Activated T-cell treated with anti-CD3 and anti-CD28 coated beads, Interleukin-2, amount 50 U/mL, for 4 hours (primary cell): ENCODE data around the gene IST1. TPM values are rescaled to one million over a fixed set of nuclear protein-coding genes. Genes with fewer than 3 reads are reported as not detected.

ENCODE experiments used
- ATAC-seq, 2 donors: fragments of 200-7000 bp; cut with Tn5 transposase; one replicate each; pipeline ENCODE4 v1.10.0; 2021
- DNase-seq: peaks from one replicate; pipeline ENCODE4 v3.0.0-alpha.2; 2020
- H3K27me3 Mint-ChIP-seq: one replicate; pipeline ENCODE4 v1.8.0; 2021; ENCODE audit warnings: low read depth, mixed read lengths
- H3K36me3 Mint-ChIP-seq: one replicate; pipeline ENCODE4 v1.8.0; 2022; ENCODE audit warnings: mixed read lengths; ENCODE audit not compliant: insufficient read depth
- H3K4me1 Mint-ChIP-seq: one replicate; pipeline ENCODE4 v1.8.0; 2021; ENCODE audit warnings: low read depth, mixed read lengths
- H3K4me3 Mint-ChIP-seq: one replicate; pipeline ENCODE4 v1.8.0; 2021; ENCODE audit warnings: mild to moderate bottlenecking, moderate library complexity, mixed read lengths
- H3K9me3 Mint-ChIP-seq: one replicate; pipeline ENCODE4 v1.8.0; 2021; ENCODE audit warnings: mixed read lengths
- total RNA-seq, 3 donors: library from RNA; stranded (reverse); gene quantifications; one replicate each; pipeline ENCODE4 v1.2.1, GENCODE V29; 2021

Gene IST1
- total RNA-seq, 3 donors from 2014 or later = 149 to 176 (median 158) TPM

DNA sequence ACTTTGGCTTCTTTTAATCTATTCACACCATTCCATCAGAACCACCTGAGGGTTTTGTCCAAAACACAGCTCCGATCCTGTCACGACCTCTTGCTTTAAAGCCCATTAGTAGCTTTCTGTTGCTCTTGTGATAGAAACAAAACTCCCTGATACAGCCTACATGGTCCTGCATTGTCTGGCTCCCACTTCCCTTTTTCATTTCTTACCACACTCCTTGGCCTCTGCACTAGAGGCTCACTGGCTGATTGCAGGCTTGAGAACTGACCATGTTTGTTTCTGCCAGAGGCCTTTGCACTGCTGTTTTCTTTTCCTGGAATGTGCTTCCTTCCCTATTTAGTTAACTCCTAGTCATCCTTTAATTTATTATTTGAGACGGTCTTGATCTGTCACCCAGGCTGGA, 23.7 kb downstream of the IST1 start:
- ATAC-seq (no peak), DNase-seq (no peak)
- Mint-ChIP-seq H3K36me3 (peaks cover 71% of the 10 kb centered on the region), H3K27me3 (no peaks in the 10 kb centered on the region), H3K9me3 (no peaks in the 10 kb centered on the region), H3K4me1 (peaks cover 37% of the 10 kb centered on the region), H3K4me3 (no peak overlapping the region)

DNA sequence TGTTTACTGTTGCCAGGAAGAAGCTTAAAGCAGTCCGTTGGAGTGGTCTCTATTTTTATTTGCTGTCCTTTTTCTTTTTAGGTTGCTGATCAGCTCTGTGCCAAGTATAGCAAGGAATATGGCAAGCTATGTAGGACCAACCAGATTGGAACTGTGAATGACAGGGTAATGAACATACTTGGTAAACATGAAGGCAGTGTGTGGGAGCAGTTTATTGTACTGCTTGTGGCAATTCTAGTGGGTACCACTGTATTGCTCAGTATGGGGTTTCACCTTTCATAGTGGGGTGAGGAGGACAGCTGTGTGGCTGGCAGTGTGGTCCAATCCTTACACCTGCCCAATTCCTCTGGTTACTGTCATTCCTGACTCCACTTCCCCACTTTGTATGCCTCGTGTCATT, 25.3 kb downstream of the IST1 start:
- no peak for DNase-seq
- H3K9me3 Mint-ChIP-seq = no peaks in the 10 kb centered on the region
- peaks cover 21% of the 10 kb centered on the region for H3K4me1 Mint-ChIP-seq
- no peaks in the 10 kb centered on the region for H3K27me3 Mint-ChIP-seq
- peaks cover 66% of the 10 kb centered on the region for H3K36me3 Mint-ChIP-seq
- H3K4me3 Mint-ChIP-seq = no peak overlapping the region
- ATAC-seq = no peak

- Mint-ChIP-seq H3K4me1 (peaks cover 8% of the 10 kb centered on the region), H3K27me3 (no peaks in the 10 kb centered on the region), H3K9me3 (no peaks in the 10 kb centered on the region), H3K4me3 (no peak overlapping the region), H3K36me3 (peaks cover 56% of the 10 kb centered on the region)
- no peak for DNase-seq
- no peak for ATAC-seq
Measured at GRCh38 chr16:71923941-71924690, 28.8 kb downstream of the IST1 start.

GRCh38 chr16:71924710-71925109, 29.4 kb downstream of the IST1 start:
- Mint-ChIP-seq H3K9me3 (no peaks in the 10 kb centered on the region), H3K36me3 (peaks cover 50% of the 10 kb centered on the region)

DNA sequence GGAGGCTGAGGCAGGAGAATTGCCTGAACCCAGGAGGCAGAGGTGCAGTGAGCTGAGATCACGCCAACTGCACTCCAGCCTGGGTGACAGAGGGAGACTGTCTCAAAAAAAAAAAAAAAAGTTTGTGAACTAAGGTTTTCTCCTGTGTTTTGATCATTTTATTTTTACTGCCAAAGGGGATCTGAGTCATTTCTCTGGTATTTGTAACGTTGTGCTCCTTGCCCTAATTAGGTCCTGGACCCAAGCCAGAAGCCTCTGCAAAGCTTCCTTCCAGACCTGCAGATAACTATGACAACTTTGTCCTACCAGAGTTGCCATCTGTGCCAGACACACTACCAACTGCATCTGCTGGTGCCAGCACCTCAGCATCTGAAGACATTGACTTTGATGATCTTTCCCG, 32.1 kb downstream of the IST1 start:
- Mint-ChIP-seq H3K4me1 (peaks cover 12% of the 10 kb centered on the region), H3K9me3 (no peaks in the 10 kb centered on the region), H3K36me3 (peaks cover 39% of the 10 kb centered on the region), H3K4me3 (no peak overlapping the region), H3K27me3 (no peaks in the 10 kb centered on the region)
- no peak for ATAC-seq
- no peak for DNase-seq

More at GRCh38 chr16:71924710-71925109, 29.4 kb downstream of the IST1 start:
- no peak for ATAC-seq
- Mint-ChIP-seq H3K27me3 (no peaks in the 10 kb centered on the region), H3K4me3 (no peak overlapping the region), H3K4me1 (peaks cover 8% of the 10 kb centered on the region)
- no peak for DNase-seq

DNA sequence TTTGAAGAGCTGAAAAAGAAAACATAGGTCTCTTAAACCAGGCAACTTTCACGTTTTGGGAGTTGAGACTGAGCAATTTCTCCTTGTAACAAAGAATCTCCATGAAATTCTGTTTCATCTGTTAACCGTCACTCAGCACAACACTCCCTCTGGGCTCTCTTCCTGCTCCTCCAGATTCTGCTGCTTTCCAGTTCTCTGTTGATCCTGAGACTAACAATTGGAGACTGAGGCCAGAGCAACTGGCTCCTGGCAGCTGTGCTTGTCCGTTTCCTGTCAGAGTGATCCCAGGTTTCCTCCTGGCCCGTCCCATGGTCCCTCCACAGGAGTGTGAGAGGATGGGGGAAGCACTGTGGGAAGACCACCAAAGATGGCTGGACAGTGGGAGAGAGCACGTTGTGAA, 32.5 kb downstream of the IST1 start:
- Mint-ChIP-seq H3K36me3 (peaks cover 35% of the 10 kb centered on the region), H3K4me3 (no peak overlapping the region), H3K9me3 (no peaks in the 10 kb centered on the region), H3K27me3 (no peaks in the 10 kb centered on the region), H3K4me1 (peaks cover 12% of the 10 kb centered on the region)
- ATAC-seq (no peak), DNase-seq (no peak)

- DNase-seq (no peak), ATAC-seq (no peak)
- no peaks in the 10 kb centered on the region for H3K9me3 Mint-ChIP-seq
- H3K27me3 Mint-ChIP-seq = no peaks in the 10 kb centered on the region
- no peak overlapping the region for H3K4me3 Mint-ChIP-seq
- H3K36me3 Mint-ChIP-seq = peaks cover 26% of the 10 kb centered on the region
- peaks cover 12% of the 10 kb centered on the region for H3K4me1 Mint-ChIP-seq
Measured at GRCh38 chr16:71929048-71929447, 33.7 kb downstream of the IST1 start.

DNA sequence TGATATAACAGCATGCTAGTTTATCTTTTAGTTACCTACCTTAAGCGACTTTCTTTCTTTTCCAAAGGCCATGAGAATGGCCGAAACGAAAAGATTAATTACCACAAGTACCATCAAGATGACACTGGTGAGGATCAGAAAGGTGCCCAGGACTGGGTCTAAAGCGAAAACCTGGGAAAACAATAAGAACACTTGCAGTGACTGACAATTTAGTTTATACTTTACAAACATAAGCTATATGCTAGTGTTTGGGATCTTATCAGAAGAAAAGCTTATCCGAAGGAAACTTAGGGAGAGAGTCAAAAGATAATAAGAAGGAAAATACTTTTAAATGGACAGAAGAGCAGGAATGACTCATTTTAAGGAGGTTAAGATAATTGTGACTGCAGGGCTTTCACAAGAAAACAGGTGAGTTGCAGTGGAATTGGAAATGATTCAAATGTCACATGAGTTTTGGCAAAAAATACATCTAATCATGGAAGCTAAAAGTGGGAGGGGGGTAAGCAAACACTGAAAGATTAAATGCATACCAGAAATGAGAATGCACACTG, 34.8 kb downstream of the IST1 start:
- peaks cover 26% of the 10 kb centered on the region for H3K36me3 Mint-ChIP-seq

DNA sequence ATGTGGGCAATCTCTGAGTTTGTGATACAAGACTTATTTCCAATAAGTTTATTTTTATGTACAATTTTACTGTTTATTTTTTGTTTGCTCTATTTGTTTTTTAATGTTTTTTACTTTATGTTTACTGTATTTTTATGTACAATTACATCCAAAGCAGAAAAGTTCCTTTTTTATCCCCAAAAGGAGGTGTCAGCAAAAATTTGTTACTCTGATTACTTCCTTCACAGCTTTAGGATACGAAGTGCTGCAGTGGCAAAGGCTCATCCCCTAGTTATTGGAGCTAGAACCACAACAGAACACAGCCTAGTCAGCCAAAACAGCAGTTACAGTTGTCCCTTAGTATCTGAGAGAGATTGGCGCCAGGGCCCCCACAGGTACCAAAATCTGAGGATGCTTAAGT, 35.7 kb downstream of the IST1 start:
- H3K4me3 Mint-ChIP-seq = no peak overlapping the region
- DNase-seq = no peak
- no peaks in the 10 kb centered on the region for H3K27me3 Mint-ChIP-seq
- ATAC-seq = no peak
- peaks cover 28% of the 10 kb centered on the region for H3K36me3 Mint-ChIP-seq
- no peaks in the 10 kb centered on the region for H3K9me3 Mint-ChIP-seq
- peaks cover 12% of the 10 kb centered on the region for H3K4me1 Mint-ChIP-seq

More for the DNA sequence above, 34.8 kb downstream of the IST1 start:
- Mint-ChIP-seq H3K9me3 (no peaks in the 10 kb centered on the region), H3K27me3 (no peaks in the 10 kb centered on the region), H3K4me1 (peaks cover 12% of the 10 kb centered on the region), H3K4me3 (no peak overlapping the region)
- ATAC-seq (no peak), DNase-seq (no peak)

DNA sequence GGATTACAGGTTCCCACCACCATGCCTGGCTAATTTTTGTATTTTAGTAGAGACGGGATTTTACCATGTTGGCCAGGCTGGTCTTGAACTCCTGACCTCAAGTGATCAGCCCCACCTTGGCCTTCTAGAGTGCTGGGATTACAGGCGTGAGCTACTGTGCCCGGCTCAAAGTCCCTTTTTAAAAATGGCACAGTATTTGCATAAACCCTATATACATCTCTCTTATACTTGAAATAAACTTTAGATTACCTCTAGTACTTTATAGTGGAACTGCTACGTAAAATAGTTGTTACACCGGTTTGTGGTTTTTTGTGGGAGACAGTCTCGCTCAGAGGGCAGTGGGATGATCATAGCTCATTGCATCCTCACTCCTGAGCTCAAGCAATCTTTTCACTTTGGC, 36.3 kb downstream of the IST1 start:
- no peaks in the 10 kb centered on the region for H3K9me3 Mint-ChIP-seq
- H3K27me3 Mint-ChIP-seq = no peaks in the 10 kb centered on the region
- H3K36me3 Mint-ChIP-seq = peaks cover 26% of the 10 kb centered on the region
- H3K4me3 Mint-ChIP-seq = no peak overlapping the region
- no peak for ATAC-seq
- DNase-seq = no peak
- H3K4me1 Mint-ChIP-seq = peaks cover 11% of the 10 kb centered on the region

GRCh38 chr16:71933017-71933416, 37.7 kb downstream of the IST1 start:
- Mint-ChIP-seq H3K4me3 (no peak overlapping the region), H3K27me3 (no peaks in the 10 kb centered on the region), H3K36me3 (peaks cover 14% of the 10 kb centered on the region), H3K4me1 (peaks cover 4% of the 10 kb centered on the region), H3K9me3 (no peaks in the 10 kb centered on the region)
- DNase-seq (no peak), ATAC-seq (no peak)

- no peak overlapping the region for H3K4me3 Mint-ChIP-seq
- H3K9me3 Mint-ChIP-seq = no peaks in the 10 kb centered on the region
- H3K36me3 Mint-ChIP-seq = peaks cover 14% of the 10 kb centered on the region
- peaks cover 4% of the 10 kb centered on the region for H3K4me1 Mint-ChIP-seq
- no peak for ATAC-seq
- DNase-seq = no peak
- H3K27me3 Mint-ChIP-seq = no peaks in the 10 kb centered on the region
Measured at GRCh38 chr16:71933913-71934695, 38.8 kb downstream of the IST1 start.

GRCh38 chr16:71937868-71938510, 42.7 kb downstream of the IST1 start:
- Mint-ChIP-seq H3K36me3 (peaks cover 5% of the 10 kb centered on the region), H3K27me3 (no peaks in the 10 kb centered on the region), H3K4me3 (no peak overlapping the region), H3K9me3 (no peaks in the 10 kb centered on the region), H3K4me1 (no peaks in the 10 kb centered on the region)
- no peak for ATAC-seq
- DNase-seq = no peak

- no peak for DNase-seq
- Mint-ChIP-seq H3K27me3 (peaks cover 12% of the 10 kb centered on the region), H3K4me3 (no peak overlapping the region), H3K36me3 (no peaks in the 10 kb centered on the region), H3K4me1 (no peaks in the 10 kb centered on the region), H3K9me3 (no peaks in the 10 kb centered on the region)
- no peak for ATAC-seq
Measured at GRCh38 chr16:71943887-71944286, 48.6 kb downstream of the IST1 start.
